Upper lobe of right lung (tissue), 1 donor: Measurements from ENCODE around the gene VWA5B1. TPM values are rescaled to one million over a fixed set of nuclear protein-coding genes. Genes with fewer than 3 reads are reported as not detected.

Experiments
- ATAC-seq: fragments of 200-7000 bp; cut with Tn5 transposase; one replicate; pipeline ENCODE4 v1.9.1; 2020; ENCODE audit warnings: mild to moderate bottlenecking, moderate library complexity
- DNase-seq: peaks from one replicate; pipeline ENCODE4 v3.0.0-alpha.2; 2020
- H3K27ac ChIP-seq: fragments of 200-600 bp; one replicate; pipeline ENCODE4 v1.8.0; 2022
- H3K27me3 ChIP-seq: fragments of 200-600 bp; one replicate; pipeline ENCODE4 v1.8.0; 2022; ENCODE audit warnings: mild to moderate bottlenecking
- H3K36me3 ChIP-seq: fragments of 200-600 bp; one replicate; pipeline ENCODE4 v1.8.0; 2022
- H3K4me1 ChIP-seq: fragments of 200-600 bp; one replicate; pipeline ENCODE4 v1.8.0; 2022
- H3K4me3 ChIP-seq: fragments of 200-600 bp; one replicate; pipeline ENCODE4 v1.8.0; 2022; ENCODE audit warnings: mild to moderate bottlenecking
- H3K9me3 ChIP-seq: fragments of 200-600 bp; one replicate; pipeline ENCODE4 v1.8.0; 2022
- CTCF ChIP-seq: fragments of 200-600 bp; IDR thresholded peaks from one replicate; pipeline ENCODE4 v1.8.0; 2022; ENCODE audit warnings: antibody characterized with exemption
- intact Hi-C: fragments of 100-400 bp; cut with DNase I; formaldehyde crosslinking; loops from one replicate; pipeline ENCODE4 v1.11.0; 2022
- total RNA-seq: library from RNA; stranded (reverse); fragmentation: NEBNext Ultra II Directional; extraction: Animal tissue kit (Norgen Biotek cat#: 25700); gene quantifications from one replicate; pipeline ENCODE4 v1.2.1, GENCODE V29; 2021
- donor health status: DM: no; HTN: yes; CAD: no; lungs with severe emphysema.

VWA5B1 gene
- total RNA-seq, 1 donor from 2014 or later, result 0.09 TPM

- ATAC-seq (peak; percentile 58), DNase-seq (no peak)
- Histone ChIP-seq H3K27me3 (peaks cover 63% of the 10 kb centered on the region), H3K4me1 (no peaks in the 10 kb centered on the region), H3K36me3 (no peaks in the 10 kb centered on the region), H3K4me3 (no peak overlapping the region), H3K9me3 (no peaks in the 10 kb centered on the region), H3K27ac (no peak overlapping the region)
- intact Hi-C loops, result no loop called here
- peak; percentile 67 for TF ChIP-seq CTCF
Observed at GRCh38 chr1:20361805-20362381, 71.2 kb downstream of the VWA5B1 start.

DNA sequence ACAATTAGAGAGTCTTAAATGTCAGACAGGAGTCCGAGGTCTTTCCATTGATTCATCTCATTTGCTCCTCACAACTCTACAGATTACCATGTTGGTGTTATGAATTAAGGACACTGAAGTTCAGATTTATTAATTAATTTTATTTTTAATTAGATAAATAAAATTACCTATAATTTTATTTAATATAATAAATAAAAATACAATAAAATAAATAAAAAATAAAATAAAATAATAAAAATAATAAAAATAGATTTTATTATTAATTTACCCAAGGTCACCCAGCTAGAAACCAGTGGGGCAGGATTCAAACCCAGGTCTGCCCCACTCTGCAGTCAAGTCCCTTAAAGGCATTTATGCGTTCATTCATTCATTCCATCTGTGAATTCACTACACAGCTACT, 72.2 kb downstream of the VWA5B1 start:
- Histone ChIP-seq H3K4me1 (no peaks in the 10 kb centered on the region), H3K4me3 (no peak overlapping the region), H3K36me3 (no peaks in the 10 kb centered on the region), H3K27me3 (peaks cover 72% of the 10 kb centered on the region), H3K9me3 (no peaks in the 10 kb centered on the region), H3K27ac (no peak overlapping the region)
- ATAC-seq (no peak), DNase-seq (no peak)
- TF ChIP-seq CTCF, result no peak
- intact Hi-C loops, result no loop called here

GRCh38 chr1:20365421-20366055, 74.9 kb downstream of the VWA5B1 start:
- intact Hi-C loops, result no loop called here
- Histone ChIP-seq H3K36me3 (no peaks in the 10 kb centered on the region), H3K9me3 (no peaks in the 10 kb centered on the region), H3K4me3 (no peak overlapping the region), H3K27ac (no peak overlapping the region), H3K27me3 (peaks cover 72% of the 10 kb centered on the region), H3K4me1 (no peaks in the 10 kb centered on the region)
- no peak for DNase-seq
- ATAC-seq, result no peak
- no peak for TF ChIP-seq CTCF

GRCh38 chr1:20366056-20366462, 75.4 kb downstream of the VWA5B1 start:
- peak overlapping the region; percentile 25 for H3K4me3 ChIP-seq
- intact Hi-C loops, result no loop called here
- no peaks in the 10 kb centered on the region for H3K4me1 ChIP-seq
- no peaks in the 10 kb centered on the region for H3K9me3 ChIP-seq
- H3K36me3 ChIP-seq, result no peaks in the 10 kb centered on the region
- ATAC-seq, result no peak
- H3K27me3 ChIP-seq, result peaks cover 75% of the 10 kb centered on the region
- no peak for DNase-seq
- H3K27ac ChIP-seq, result no peak overlapping the region
- no peak for TF ChIP-seq CTCF

GRCh38 chr1:20366463-20367115, 75.9 kb downstream of the VWA5B1 start:
- ATAC-seq, result no peak
- Histone ChIP-seq H3K4me3 (peak overlapping the region; percentile 25), H3K4me1 (no peaks in the 10 kb centered on the region), H3K9me3 (no peaks in the 10 kb centered on the region), H3K27ac (peak overlapping the region; percentile 55), H3K27me3 (peaks cover 74% of the 10 kb centered on the region), H3K36me3 (no peaks in the 10 kb centered on the region)
- DNase-seq, result no peak
- no peak for TF ChIP-seq CTCF
- intact Hi-C loops, result no loop called here
